Memory B cell (primary cell): Measurements from ENCODE around the gene SDC3.

ENCODE experiments used
- ATAC-seq: fragments of 150-1000 bp; cut with Tn5 transposase; 2 replicates; pipeline ENCODE4 v1.10.0; 2021; ENCODE audit warnings: low read depth, mild to moderate bottlenecking, moderate library complexity
- DNase-seq, 2 donors: peaks; one replicate each; pipeline ENCODE4 v3.0.0; 2022; ENCODE audit warnings: low spot score in 2 of 2
- H3K27ac Mint-ChIP-seq: one replicate; pipeline ENCODE4 v1.8.0; 2022; ENCODE audit warnings: mild to moderate bottlenecking, moderate library complexity, mixed read lengths
- H3K27me3 Mint-ChIP-seq: one replicate; pipeline ENCODE4 v1.8.0; 2022; ENCODE audit warnings: mixed read lengths
- H3K36me3 Mint-ChIP-seq: one replicate; pipeline ENCODE4 v1.8.0; 2022; ENCODE audit warnings: mild to moderate bottlenecking, mixed read lengths
- H3K4me1 Mint-ChIP-seq: one replicate; pipeline ENCODE4 v1.8.0; 2022; ENCODE audit warnings: mixed read lengths
- H3K4me3 Mint-ChIP-seq: one replicate; pipeline ENCODE4 v1.8.0; 2022; ENCODE audit warnings: mild to moderate bottlenecking, moderate library complexity, mixed read lengths
- H3K9me3 Mint-ChIP-seq: one replicate; pipeline ENCODE4 v1.8.0; 2022; ENCODE audit warnings: mixed read lengths

The SDC3 gene

DNA sequence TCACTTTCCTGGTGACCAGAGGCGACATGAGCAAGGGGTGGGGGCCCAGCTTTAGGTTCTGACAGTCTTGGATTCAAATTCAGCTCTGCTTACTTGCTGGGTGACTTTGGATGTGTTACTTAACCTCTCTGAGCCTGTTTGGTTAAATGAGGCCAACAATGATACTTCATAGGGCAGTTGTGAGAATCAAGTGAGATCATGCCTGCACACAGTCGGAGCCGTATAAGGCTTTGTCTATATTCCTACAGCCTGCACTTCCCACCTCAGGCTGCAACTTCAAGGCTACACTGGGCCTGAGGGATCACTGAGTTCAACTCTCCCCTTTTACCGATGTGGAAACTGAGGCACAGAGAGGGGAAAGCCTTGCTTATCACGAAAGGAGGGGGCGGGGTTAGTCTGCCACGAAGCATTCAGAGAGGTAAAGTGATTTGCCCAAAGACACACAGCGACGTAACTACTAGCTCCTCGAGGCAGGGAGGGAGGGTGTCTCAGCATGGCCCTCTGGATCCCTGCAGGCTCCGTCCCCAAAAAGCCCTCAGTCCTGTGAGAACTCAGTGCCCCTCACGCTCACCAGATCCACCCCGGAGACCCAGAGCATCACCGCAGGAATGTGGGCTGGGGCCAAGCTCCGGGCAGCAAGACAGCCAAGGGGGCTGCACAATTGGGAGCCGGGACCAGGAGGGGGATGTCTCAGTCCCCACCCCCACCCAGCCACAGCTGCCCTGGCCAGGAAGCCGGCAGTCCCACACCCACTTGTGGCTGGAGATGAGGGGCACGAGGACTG lies 25.0 kb downstream of the SDC3 start:
- H3K9me3 Mint-ChIP-seq = no peaks in the 10 kb centered on the region
- no peak for DNase-seq
- H3K4me1 Mint-ChIP-seq = peaks cover 19% of the 10 kb centered on the region
- H3K36me3 Mint-ChIP-seq = no peaks in the 10 kb centered on the region
- ATAC-seq = no peak
- H3K27me3 Mint-ChIP-seq = peaks cover 14% of the 10 kb centered on the region
- no peak overlapping the region for H3K4me3 Mint-ChIP-seq
- no peak overlapping the region for H3K27ac Mint-ChIP-seq

DNA sequence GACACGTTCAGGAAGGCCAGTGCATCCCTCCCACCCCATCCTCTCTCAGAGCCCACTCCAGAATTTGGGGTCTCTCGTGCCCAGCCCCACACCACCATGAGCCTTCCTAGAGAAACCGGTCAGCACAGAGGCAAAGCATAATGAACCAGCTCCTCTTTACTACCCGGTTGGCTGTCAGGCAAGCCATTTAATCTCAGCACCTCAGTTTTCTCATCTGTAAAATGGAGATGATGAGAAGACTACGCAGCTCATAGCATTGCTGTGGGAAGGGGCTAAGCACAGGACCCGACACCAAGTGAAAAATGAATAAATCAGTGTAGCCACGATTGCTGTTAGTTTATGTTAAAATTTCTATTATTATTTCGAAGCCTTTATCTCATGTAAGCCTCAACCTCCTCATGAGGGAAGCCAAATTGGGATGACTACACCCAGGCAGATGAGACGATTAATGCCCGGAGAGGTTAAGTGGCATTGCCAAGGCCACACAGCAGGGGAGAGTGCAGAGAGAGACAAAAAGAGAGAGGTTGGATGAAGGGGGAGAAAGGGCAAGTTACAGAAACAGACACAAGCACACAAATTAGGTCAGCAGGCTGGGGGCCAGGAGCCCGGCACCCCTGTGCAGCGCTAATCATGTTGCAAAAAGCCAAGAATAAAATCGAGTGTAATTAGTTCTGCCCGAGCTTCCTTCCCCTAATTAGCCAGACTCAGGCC lies 25.7 kb downstream of the SDC3 start:
- H3K4me3 Mint-ChIP-seq = no peak overlapping the region
- peaks cover 15% of the 10 kb centered on the region for H3K27me3 Mint-ChIP-seq
- no peak for DNase-seq
- H3K9me3 Mint-ChIP-seq = no peaks in the 10 kb centered on the region
- ATAC-seq = no peak
- no peak overlapping the region for H3K27ac Mint-ChIP-seq
- H3K36me3 Mint-ChIP-seq = no peaks in the 10 kb centered on the region
- peaks cover 19% of the 10 kb centered on the region for H3K4me1 Mint-ChIP-seq

DNA sequence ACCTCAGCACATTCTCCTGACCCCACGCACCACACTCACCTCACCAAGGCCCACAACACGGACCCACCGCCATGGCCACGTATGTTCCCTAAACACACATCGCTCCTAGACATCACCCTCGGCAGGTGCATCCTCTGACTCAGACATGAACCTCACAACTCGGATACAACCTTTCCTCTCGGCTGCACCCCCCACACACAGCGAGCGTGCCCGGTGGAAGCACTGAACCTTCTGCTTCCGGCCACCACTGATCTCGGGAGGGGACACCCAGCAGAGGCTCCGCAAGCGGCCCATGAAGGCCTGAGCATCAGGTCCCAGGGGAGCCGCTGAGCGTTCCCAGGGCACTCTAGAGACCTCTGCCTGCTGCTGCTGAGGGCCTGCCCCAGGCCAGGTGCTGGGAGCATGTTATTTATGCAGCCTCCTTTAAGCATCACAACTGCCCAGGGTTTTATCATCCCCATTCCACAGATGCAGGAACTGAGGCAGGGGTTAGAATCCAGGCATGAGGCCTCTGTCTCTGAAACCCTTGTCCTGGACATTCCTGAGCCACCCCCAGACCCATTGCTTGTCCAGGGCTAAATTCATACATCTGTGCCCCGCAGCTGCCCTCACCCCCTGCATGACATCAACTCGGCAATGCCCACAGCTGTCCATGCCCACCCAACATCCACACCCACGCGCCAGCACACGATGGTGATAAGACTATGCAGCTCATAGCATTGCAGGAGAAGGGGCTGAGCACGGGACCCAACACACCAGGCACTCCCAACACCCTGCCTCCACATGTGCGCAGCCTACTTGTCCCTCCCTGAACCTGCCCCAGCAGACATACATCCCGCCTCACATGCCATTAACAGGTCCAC lies 27.0 kb downstream of the SDC3 start:
- Mint-ChIP-seq H3K27me3 (peaks cover 18% of the 10 kb centered on the region), H3K9me3 (no peaks in the 10 kb centered on the region), H3K36me3 (no peaks in the 10 kb centered on the region), H3K4me3 (peak overlapping the region; percentile 15), H3K4me1 (peaks cover 19% of the 10 kb centered on the region), H3K27ac (peak overlapping the region; percentile 36)
- DNase-seq = peak; percentile 68 to 70
- peak; percentile 88 for ATAC-seq

DNA sequence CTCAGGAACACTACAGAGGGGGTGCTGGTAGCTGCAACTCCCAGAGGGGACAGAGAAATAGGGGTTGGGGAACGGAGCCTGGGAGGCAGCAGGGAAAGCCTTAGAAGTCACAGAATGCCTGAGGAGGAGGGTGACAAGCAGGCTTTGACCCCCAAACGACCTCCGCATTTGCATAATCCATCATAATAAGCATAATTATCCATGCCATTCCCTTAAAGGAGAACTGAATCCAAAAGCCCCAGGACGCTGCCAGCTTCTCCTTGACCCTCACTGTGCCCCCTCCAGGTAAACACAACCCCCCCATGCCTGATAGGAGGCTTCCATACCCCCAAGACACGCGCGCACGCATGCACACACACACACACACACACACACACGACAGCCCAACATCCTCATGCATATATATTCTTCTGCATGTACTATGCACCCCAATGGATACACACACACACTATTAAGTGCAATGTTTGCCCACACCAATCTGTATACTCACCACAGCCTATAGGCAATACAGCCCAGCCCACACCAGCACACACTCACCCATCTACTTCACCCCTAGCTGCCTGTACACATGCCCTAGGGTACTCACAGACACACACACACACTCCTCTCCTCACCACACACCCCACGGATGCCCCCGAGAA lies 27.8 kb downstream of the SDC3 start:
- Mint-ChIP-seq H3K27ac (peak overlapping the region; percentile 36), H3K27me3 (peaks cover 17% of the 10 kb centered on the region), H3K9me3 (no peaks in the 10 kb centered on the region), H3K36me3 (no peaks in the 10 kb centered on the region), H3K4me3 (peak overlapping the region; percentile 1), H3K4me1 (peaks cover 19% of the 10 kb centered on the region)
- ATAC-seq = no peak
- DNase-seq = no peak

DNA sequence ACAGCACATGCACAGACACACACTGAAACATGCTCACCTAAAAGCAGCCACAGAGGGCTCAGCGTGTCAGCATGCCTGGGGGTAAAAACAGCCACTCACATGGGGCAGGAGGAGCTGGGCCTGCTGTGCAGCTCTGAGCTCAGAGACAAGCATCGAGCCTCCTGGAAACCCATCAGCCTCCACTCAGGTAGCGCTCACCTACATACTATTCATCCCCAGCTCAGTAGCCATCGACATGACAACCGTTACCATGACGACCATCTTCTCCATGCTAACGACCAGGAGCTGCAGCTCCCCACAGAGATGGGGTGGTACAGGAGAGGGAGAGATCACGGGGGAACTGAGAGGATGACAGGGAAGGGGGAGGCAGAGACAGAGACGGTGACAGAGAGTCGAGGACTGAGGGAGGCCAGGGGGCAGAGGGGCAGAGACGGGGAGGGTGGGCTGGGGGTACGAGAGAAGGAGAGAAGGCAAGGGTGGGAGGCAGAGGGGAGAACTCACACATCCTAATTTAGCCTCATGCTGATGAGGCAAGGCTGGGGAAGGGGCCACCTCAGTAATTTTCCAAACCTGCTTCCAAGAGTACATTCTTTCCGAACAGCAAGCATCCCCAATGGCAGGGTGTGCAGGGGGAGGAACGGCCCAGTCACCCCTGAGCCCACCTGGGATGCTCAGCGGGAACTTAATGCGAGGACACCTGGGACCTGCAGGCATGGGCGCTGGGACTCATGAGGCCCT lies 28.4 kb downstream of the SDC3 start:
- no peak for DNase-seq
- H3K4me1 Mint-ChIP-seq = peaks cover 19% of the 10 kb centered on the region
- H3K27me3 Mint-ChIP-seq = peaks cover 20% of the 10 kb centered on the region
- H3K9me3 Mint-ChIP-seq = no peaks in the 10 kb centered on the region
- H3K27ac Mint-ChIP-seq = peak overlapping the region; percentile 36
- no peak for ATAC-seq
- H3K36me3 Mint-ChIP-seq = no peaks in the 10 kb centered on the region
- H3K4me3 Mint-ChIP-seq = no peak overlapping the region

DNA sequence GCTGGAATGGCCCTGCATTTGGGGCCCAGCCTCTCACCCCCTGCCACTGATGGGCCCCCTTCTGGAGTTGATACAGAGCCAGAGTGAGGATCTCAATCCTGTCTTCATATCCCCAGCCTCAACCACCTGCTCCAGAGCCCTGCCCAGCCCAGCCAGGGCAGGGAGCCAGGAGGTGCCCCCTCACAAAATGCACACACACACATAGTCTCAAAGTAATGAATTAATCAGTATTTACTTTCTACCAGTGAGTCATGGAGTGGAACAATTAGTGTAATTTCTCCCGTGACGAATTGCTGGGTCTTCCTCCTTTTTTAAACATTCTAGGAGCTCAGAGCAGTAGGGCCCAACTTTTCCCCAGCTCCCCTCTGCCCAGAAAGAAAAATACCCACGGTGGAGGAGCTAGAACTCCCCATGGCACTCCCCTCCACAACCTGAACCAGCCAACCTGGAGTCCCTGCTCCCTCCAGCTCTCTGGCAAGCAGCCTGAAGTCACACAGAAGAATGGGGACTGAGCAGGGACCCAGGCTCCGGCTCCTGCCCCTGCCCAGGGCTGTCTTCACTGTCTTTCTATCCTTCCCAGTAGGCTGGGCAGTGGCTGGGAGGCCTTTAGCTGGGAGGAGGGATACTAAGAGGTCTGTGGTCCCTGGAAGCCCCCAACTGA lies 29.3 kb downstream of the SDC3 start:
- peaks cover 24% of the 10 kb centered on the region for H3K27me3 Mint-ChIP-seq
- no peak overlapping the region for H3K4me3 Mint-ChIP-seq
- ATAC-seq (no peak), DNase-seq (no peak)
- no peaks in the 10 kb centered on the region for H3K36me3 Mint-ChIP-seq
- peak overlapping the region; percentile 3 for H3K27ac Mint-ChIP-seq
- no peaks in the 10 kb centered on the region for H3K9me3 Mint-ChIP-seq
- H3K4me1 Mint-ChIP-seq = peaks cover 19% of the 10 kb centered on the region

DNA sequence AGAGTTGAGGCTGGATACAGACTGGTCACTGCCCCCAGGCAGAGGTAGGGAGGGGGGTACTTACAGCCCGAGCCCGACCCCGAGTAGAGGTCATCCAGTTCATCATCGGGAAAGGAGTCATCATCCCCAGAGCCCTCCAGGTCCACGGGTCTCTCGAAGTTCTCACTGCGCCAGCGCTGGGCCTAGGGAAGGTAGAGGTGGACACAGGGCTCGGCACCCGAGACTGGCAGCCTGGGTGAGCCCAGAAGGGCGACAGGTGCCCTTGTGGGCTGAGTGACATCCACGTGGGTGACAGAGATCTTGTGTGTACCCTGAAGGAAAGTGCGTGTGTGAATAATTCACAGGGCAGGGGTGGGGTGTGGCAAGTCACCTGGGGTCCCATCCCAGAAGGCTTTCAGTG lies 30.0 kb downstream of the SDC3 start:
- Mint-ChIP-seq H3K27ac (no peak overlapping the region), H3K4me3 (no peak overlapping the region), H3K36me3 (no peaks in the 10 kb centered on the region), H3K9me3 (no peaks in the 10 kb centered on the region), H3K4me1 (peaks cover 19% of the 10 kb centered on the region), H3K27me3 (peaks cover 24% of the 10 kb centered on the region)
- DNase-seq (no peak), ATAC-seq (no peak)

DNA sequence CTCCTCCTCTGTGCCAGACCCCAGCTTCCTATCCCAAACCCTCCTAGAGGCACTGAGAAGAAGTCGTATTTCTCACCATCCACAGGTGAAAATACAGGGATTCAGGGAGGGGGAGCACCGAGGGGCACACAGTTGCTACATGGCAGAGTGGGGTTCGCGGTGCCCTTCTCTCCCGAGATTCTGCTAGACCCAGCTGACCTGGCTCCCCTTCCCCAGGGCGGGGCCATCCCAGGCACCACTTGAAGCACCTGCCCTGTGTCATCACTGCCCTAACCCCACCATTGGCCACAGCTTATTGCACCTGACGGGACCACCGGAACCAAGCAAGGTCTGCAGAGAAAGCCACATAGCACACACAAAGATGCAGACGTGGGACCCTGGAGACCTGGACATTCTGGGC lies 30.5 kb downstream of the SDC3 start:
- DNase-seq = no peak
- peaks cover 24% of the 10 kb centered on the region for H3K27me3 Mint-ChIP-seq
- no peaks in the 10 kb centered on the region for H3K36me3 Mint-ChIP-seq
- H3K9me3 Mint-ChIP-seq = no peaks in the 10 kb centered on the region
- ATAC-seq = no peak
- no peak overlapping the region for H3K27ac Mint-ChIP-seq
- peaks cover 19% of the 10 kb centered on the region for H3K4me1 Mint-ChIP-seq
- no peak overlapping the region for H3K4me3 Mint-ChIP-seq

DNA sequence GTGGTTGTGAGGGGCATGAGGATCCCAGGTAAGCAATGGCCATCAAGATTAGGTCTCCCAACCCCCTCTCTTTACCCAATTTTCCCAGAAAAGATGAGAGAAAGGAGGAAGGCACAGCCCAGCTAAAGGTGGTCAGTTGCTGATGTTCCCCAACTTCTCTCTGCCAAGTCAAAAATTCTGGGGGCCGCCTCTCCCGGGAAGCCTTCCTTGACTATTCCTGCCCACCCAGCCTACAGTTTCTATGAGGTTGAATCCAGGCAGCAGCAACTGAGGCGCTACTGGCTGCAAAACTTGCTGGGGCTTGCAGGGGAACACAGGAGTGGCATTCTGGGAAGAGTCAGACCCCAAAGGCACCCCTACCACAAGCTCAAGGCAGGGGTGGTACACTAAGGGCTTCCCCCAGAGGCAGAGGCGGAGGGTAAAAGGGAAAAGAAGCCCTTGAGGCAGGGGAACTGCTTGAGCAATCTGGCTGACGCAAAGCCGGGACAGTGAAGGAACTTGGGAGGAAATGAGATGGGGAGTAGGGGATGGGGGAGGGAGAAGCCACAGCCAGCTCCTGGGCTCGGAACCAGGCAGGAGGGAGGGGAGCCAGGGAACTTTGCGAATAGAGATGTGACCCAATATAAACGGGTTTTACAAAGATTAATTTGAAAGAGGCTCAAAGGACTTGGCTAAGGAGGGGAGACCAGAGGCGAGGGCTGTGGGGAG lies 31.2 kb downstream of the SDC3 start:
- no peaks in the 10 kb centered on the region for H3K36me3 Mint-ChIP-seq
- peaks cover 23% of the 10 kb centered on the region for H3K27me3 Mint-ChIP-seq
- H3K4me1 Mint-ChIP-seq = peaks cover 20% of the 10 kb centered on the region
- no peak for DNase-seq
- no peak for ATAC-seq
- H3K4me3 Mint-ChIP-seq = no peak overlapping the region
- no peaks in the 10 kb centered on the region for H3K9me3 Mint-ChIP-seq
- no peak overlapping the region for H3K27ac Mint-ChIP-seq

DNA sequence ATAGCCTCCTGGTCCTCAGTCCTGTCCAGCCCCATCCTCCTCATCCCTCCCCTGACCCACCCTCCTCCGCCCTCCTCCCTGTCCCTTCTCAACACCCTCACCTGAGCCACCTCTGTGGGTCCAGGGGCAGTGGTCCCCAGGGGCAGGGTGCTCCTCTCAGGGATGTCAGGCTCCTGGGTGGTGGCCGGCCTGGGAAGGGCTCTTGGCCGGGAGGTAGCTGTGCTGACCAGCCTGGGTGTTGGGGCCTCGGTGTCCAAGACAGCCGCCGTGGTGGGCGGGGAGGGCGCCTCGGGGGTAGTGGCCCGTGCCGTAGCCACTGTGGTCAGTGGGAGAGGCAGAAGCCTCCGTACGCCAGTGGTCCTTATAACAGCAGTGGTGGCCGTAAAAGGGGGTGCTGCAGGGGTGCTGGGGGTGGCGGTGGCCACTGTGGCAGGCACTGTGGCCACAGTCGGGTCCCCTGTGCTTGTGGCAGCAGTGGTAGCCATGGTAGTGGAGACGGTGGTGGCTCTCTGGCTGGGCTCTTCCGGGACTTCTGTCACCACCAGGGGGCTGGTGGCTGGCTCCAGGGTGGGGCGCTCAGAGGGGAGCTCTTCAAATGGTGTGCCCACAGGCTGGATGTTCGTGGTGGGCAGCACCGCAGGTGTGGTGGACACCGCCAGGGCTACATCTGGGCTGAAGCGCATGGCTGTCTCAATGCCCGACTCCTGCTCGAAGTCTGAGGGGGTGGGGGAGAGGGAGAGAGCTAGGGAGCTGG lies 31.9 kb downstream of the SDC3 start:
- H3K9me3 Mint-ChIP-seq = no peaks in the 10 kb centered on the region
- no peak overlapping the region for H3K4me3 Mint-ChIP-seq
- DNase-seq = no peak
- H3K36me3 Mint-ChIP-seq = no peaks in the 10 kb centered on the region
- peaks cover 26% of the 10 kb centered on the region for H3K27me3 Mint-ChIP-seq
- H3K27ac Mint-ChIP-seq = no peak overlapping the region
- peaks cover 15% of the 10 kb centered on the region for H3K4me1 Mint-ChIP-seq
- ATAC-seq = no peak

DNA sequence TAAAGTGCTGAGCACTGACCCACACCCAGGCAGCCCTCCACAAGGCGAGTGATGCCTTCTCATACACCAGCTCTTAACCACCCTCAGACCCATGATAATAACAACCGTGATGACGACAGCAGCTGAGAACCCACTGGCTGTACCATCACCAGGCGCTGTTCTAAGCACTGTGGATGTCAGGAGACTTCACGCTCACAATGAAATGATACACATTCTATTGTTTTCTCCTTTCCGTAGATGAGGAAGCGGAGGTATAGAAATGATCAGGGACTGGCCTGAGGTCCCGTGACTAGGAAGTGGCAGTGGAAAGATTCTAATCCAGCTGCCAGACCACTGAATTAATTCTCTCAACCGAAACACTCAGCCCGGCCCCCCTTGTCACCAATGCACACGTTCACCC lies 32.6 kb downstream of the SDC3 start:
- H3K4me1 Mint-ChIP-seq = peaks cover 11% of the 10 kb centered on the region
- DNase-seq = no peak
- H3K9me3 Mint-ChIP-seq = no peaks in the 10 kb centered on the region
- H3K4me3 Mint-ChIP-seq = no peak overlapping the region
- ATAC-seq = no peak
- no peak overlapping the region for H3K27ac Mint-ChIP-seq
- no peaks in the 10 kb centered on the region for H3K36me3 Mint-ChIP-seq
- peaks cover 28% of the 10 kb centered on the region for H3K27me3 Mint-ChIP-seq

DNA sequence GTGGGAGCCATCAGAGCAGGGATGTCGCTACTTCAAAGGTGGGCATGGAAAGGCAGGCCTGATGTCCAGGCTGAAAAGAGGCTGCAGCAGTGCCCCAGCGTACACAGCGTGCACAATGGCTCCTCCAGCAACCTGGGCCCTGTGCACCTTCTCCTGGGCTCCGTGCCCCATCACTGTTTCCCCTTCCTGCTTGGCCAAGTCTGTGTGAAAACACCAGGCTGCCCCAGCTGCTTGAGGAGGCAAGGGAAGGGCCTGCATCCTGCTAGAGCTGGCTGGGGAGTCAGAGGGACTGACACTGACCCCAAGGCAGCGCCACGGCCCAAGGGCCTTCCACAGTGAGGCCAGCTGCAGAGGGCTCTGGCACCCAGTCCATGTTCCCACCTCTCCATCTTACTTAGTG lies 33.4 kb downstream of the SDC3 start:
- Mint-ChIP-seq H3K9me3 (no peaks in the 10 kb centered on the region), H3K4me1 (peaks cover 8% of the 10 kb centered on the region), H3K27me3 (peaks cover 27% of the 10 kb centered on the region), H3K36me3 (no peaks in the 10 kb centered on the region), H3K4me3 (no peak overlapping the region), H3K27ac (no peak overlapping the region)
- ATAC-seq (no peak), DNase-seq (no peak)
